ENCODE data around the gene SEZ6. TPM values are rescaled to one million over a fixed set of nuclear protein-coding genes. Genes with fewer than 3 reads are reported as not detected.
A peak's percentile ranks its signal among the peaks of the same experiment; 100 is the strongest.

SEZ6 gene
- total RNA-seq, 1 experiment from 2014 or later, result not detected

DNA sequence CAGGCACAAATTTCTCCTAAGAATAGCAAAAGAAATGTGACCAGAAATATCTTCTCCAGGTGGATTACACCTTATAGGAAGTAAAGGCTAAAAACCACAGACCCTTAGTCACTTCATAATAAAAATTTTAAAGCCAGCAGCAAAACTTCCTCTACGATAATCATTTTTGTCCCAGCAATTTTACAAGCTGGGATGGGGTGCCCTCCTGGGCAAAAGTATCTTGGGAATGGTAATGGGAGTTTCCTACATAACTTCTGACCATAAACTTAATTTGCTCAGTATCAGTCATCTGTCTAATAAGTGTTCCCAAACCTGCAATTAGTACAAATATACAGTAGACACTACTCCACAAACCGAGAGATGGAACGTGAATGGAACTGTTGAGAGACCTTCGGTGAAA, 57.5 kb downstream of the SEZ6 start:
- Mint-ChIP-seq H3K4me1 (ENCODE audit: insufficient read depth, unreplicated experiment) (peaks cover 6% of the 10 kb centered on the region), H3K27me3 (ENCODE audit: insufficient read depth, unreplicated experiment) (no peaks in the 10 kb centered on the region), H3K4me3 (ENCODE audit: unreplicated experiment) (no peak overlapping the region), H3K27ac (ENCODE audit: low read depth, unreplicated experiment) (peak overlapping the region; percentile 85), H3K9me3 (ENCODE audit: unreplicated experiment) (no peaks in the 10 kb centered on the region), H3K36me3 (ENCODE audit: insufficient read depth, unreplicated experiment) (peaks cover 57% of the 10 kb centered on the region)
- BruUV-seq (replicated peaks), result no TSS peak
- ChIA-PET CTCF (interaction anchor here (0.5 to 3.5 kb wide), 3 partner anchors 27 to 223 kb away, joined by 4 to 16 read pairs (median 4); partner anchors contain the start of gene NEK8), POLR2A (interaction anchor here (0.6 to 10.7 kb wide), 16 partner anchors 13 to 1109 kb away, joined by 3 to 342 read pairs (median 9); partner anchors contain the start of genes DHRS13, FAM222B, NEK8 and NUFIP2)
- DNase-seq (ENCODE audit: unreplicated experiment), result no peak
- intact Hi-C loops (cut with micrococcal nuclease), result loop anchor here (5.0 to 10.0 kb wide), 2 partner anchors 94 to 136 kb away; partner anchors contain the start of gene ERAL1
- TF ChIP-seq, protein P1, sequence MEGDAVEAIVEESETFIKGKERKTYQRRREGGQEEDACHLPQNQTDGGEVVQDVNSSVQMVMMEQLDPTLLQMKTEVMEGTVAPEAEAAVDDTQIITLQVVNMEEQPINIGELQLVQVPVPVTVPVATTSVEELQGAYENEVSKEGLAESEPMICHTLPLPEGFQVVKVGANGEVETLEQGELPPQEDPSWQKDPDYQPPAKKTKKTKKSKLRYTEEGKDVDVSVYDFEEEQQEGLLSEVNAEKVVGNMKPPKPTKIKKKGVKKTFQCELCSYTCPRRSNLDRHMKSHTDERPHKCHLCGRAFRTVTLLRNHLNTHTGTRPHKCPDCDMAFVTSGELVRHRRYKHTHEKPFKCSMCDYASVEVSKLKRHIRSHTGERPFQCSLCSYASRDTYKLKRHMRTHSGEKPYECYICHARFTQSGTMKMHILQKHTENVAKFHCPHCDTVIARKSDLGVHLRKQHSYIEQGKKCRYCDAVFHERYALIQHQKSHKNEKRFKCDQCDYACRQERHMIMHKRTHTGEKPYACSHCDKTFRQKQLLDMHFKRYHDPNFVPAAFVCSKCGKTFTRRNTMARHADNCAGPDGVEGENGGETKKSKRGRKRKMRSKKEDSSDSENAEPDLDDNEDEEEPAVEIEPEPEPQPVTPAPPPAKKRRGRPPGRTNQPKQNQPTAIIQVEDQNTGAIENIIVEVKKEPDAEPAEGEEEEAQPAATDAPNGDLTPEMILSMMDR (IDR thresholded peaks at IDR 0.05; ENCODE audit: unreplicated experiment), result no peak

DNA sequence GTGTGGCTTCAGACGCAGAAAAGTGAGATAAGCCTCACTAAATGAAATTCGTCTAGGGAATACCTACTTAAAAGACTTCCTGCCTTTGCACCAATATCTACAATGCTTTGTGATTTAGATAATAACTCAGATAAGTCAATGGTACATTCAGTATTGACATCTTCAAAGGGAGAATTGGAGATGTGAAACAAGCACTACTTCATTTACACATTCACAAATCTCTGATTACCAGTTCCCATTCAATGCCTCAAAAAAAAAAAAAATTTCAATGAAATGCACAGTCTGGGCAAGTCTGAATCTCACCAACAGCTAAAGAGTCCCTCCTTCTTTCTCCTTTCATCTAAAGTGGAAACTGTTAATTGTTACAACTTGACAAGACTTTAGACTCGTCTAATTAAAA, 58.2 kb downstream of the SEZ6 start:
- intact Hi-C loops (cut with micrococcal nuclease), result loop anchor here (5.0 to 10.0 kb wide), 2 partner anchors 93 to 135 kb away; partner anchors contain the start of gene ERAL1
- POLR2A ChIA-PET, result interaction anchor here (0.6 to 10.7 kb wide), 9 partner anchors 12 to 1110 kb away, joined by 3 to 342 read pairs (median 10); partner anchors contain the start of genes DHRS13, NEK8, RPL23A and TLCD1
- DNase-seq (ENCODE audit: unreplicated experiment), result no peak
- H3K4me3 Mint-ChIP-seq (ENCODE audit: unreplicated experiment), result no peak overlapping the region
- no peaks in the 10 kb centered on the region for H3K9me3 Mint-ChIP-seq (ENCODE audit: unreplicated experiment)
- no peaks in the 10 kb centered on the region for H3K27me3 Mint-ChIP-seq (ENCODE audit: insufficient read depth, unreplicated experiment)
- H3K4me1 Mint-ChIP-seq (ENCODE audit: insufficient read depth, unreplicated experiment), result peaks cover 6% of the 10 kb centered on the region
- BruUV-seq (replicated peaks), result no TSS peak
- peaks cover 62% of the 10 kb centered on the region for H3K36me3 Mint-ChIP-seq (ENCODE audit: insufficient read depth, unreplicated experiment)
- TF ChIP-seq, protein P1 (IDR thresholded peaks at IDR 0.05; ENCODE audit: unreplicated experiment), result no peak
- CTCF ChIA-PET, result interaction anchor here (1.0 to 3.5 kb wide), 2 partner anchors 18 to 220 kb away, joined by 7 to 16 read pairs; partner anchors contain the start of gene NEK8
- peak overlapping the region; percentile 9 for H3K27ac Mint-ChIP-seq (ENCODE audit: low read depth, unreplicated experiment)

DNA sequence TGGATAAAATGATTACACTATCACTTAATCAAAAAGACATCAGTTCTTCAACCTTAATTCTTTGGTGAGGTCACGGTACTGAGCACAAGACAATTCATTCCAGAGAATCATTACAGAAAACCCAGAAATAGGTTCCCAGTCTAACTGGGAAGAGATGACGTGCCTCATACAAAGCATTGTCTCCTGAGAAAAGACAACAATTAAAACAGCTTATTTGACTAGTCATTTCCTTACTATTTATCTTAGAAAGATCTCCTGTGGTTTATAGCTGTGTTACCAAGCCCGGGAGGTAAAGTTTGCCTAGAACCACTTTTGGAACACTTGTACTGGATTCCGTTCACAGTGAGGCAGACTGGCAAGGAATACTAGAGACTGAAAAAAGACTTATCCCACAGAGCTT, 59.6 kb downstream of the SEZ6 start:
- BruUV-seq (replicated peaks), result no TSS peak
- no peak overlapping the region for H3K4me3 Mint-ChIP-seq (ENCODE audit: unreplicated experiment)
- DNase-seq (ENCODE audit: unreplicated experiment), result peak; percentile 30
- no peaks in the 10 kb centered on the region for H3K9me3 Mint-ChIP-seq (ENCODE audit: unreplicated experiment)
- H3K36me3 Mint-ChIP-seq (ENCODE audit: insufficient read depth, unreplicated experiment), result peaks cover 74% of the 10 kb centered on the region
- ChIA-PET POLR2A (interaction anchor here (0.6 to 10.7 kb wide), 4 partner anchors 11 to 222 kb away, joined by 3 to 342 read pairs (median 66); partner anchors contain the start of genes NEK8, RPL23A and TLCD1), CTCF (interaction anchor here (3.5 kb wide), 1 partner anchor 219 kb away, joined by 16 read pairs; the partner anchor contains the start of gene NEK8)
- no peak overlapping the region for H3K27ac Mint-ChIP-seq (ENCODE audit: low read depth, unreplicated experiment)
- TF ChIP-seq, protein P1 (IDR thresholded peaks at IDR 0.05; ENCODE audit: unreplicated experiment), result no peak
- intact Hi-C loops (cut with micrococcal nuclease), result loop anchor here (5.0 to 10.0 kb wide), 2 partner anchors 91 to 134 kb away; partner anchors contain the start of gene ERAL1
- peaks cover 6% of the 10 kb centered on the region for H3K4me1 Mint-ChIP-seq (ENCODE audit: insufficient read depth, unreplicated experiment)
- H3K27me3 Mint-ChIP-seq (ENCODE audit: insufficient read depth, unreplicated experiment), result no peaks in the 10 kb centered on the region

DNA sequence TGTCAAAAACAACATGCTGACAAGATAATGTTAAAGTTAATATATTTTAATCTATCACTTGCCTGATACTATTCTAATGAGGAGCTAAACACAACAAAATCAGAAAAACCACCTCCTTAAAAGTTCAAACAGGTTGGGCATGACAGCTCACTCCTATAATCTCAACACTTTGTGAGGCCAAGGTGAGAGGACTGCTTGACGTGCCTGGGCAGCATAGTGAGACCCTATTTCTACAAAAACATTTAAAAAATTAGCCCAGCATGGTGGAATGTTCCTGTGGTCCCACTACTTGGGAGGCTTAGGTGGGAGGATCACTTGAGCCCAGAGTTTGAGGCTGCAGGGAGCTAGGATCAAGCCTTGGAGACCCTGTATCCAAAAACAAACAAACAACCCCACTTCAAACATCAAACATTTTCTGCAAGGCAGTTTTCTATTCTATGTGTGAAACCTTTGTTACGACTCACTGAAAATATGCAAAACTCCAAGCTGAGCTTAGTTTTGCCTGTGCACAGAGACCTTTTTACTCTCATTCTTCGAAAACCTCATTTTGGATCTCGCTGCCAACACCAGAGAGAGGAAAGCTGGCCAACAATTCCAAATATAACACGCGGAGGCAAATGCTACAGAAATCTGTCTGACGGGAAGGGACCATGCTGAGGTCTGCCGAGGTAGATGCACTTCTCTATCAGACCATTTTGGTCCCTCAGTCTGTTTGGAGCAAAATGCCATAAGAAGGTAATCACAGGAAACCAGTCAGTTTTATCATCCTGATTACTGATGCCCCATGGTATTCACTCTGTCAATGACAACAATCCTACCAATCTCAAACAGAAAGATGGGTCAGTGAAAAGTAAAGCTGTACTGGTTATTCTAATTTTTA, 60.7 kb downstream of the SEZ6 start:
- TF ChIP-seq, protein P1 (IDR thresholded peaks at IDR 0.05; ENCODE audit: unreplicated experiment), result no peak
- POLR2A ChIA-PET, result interaction anchor here (1.2 to 10.7 kb wide), 3 partner anchors 9 to 221 kb away, joined by 3 to 342 read pairs (median 130); partner anchors contain the start of genes NEK8, RPL23A and TLCD1
- BruUV-seq (replicated peaks), result no TSS peak
- no peak for DNase-seq (ENCODE audit: unreplicated experiment)
- Mint-ChIP-seq H3K27ac (ENCODE audit: low read depth, unreplicated experiment) (no peak overlapping the region), H3K36me3 (ENCODE audit: insufficient read depth, unreplicated experiment) (peaks cover 80% of the 10 kb centered on the region), H3K4me3 (ENCODE audit: unreplicated experiment) (no peak overlapping the region), H3K27me3 (ENCODE audit: insufficient read depth, unreplicated experiment) (no peaks in the 10 kb centered on the region), H3K9me3 (ENCODE audit: unreplicated experiment) (no peaks in the 10 kb centered on the region), H3K4me1 (ENCODE audit: insufficient read depth, unreplicated experiment) (peaks cover 6% of the 10 kb centered on the region)
- intact Hi-C loops (cut with micrococcal nuclease), result loop anchor here (5.0 to 10.0 kb wide), 2 partner anchors 90 to 133 kb away; partner anchors contain the start of gene ERAL1
- CTCF ChIA-PET, result interaction anchor here (0.8 kb wide), 1 partner anchor 218 kb away, joined by 3 read pairs; no protein-coding TSS in a partner anchor
